ENCODE results near the gene CHST15. TPM values are rescaled to one million over a fixed set of nuclear protein-coding genes. Genes with fewer than 3 reads are reported as not detected.

Gene CHST15
- total RNA-seq, 2 experiments from 2014 or later: 0.28 to 0.60 TPM

GRCh38 chr10:123993534-123994416 lies 99.6 kb downstream of the CHST15 start:
- H3K27me3 Mint-ChIP-seq: peaks cover 59% of the 10 kb centered on the region
- H3K9me3 Mint-ChIP-seq: peaks cover 1% of the 10 kb centered on the region
- H3K4me1 Mint-ChIP-seq: peaks cover 5% of the 10 kb centered on the region
- no peak for DNase-seq
- no peak overlapping the region for H3K4me3 Mint-ChIP-seq
- ATAC-seq (ENCODE audit: low read depth): peak; percentile 34
- H3K36me3 Mint-ChIP-seq: no peaks in the 10 kb centered on the region
- POLR2A ChIA-PET: interaction anchor here (1.1 kb wide), 1 partner anchor 392 kb away, joined by 3 read pairs; no protein-coding TSS in a partner anchor
- H3K27ac Mint-ChIP-seq: peak overlapping the region; percentile 52

GRCh38 chr10:123991611-123992570 lies 101.5 kb downstream of the CHST15 start:
- H3K9me3 Mint-ChIP-seq: peaks cover 1% of the 10 kb centered on the region
- H3K4me1 Mint-ChIP-seq: peaks cover 5% of the 10 kb centered on the region
- DNase-seq (no peak), ATAC-seq (ENCODE audit: low read depth) (no peak)
- H3K36me3 Mint-ChIP-seq: no peaks in the 10 kb centered on the region
- H3K27ac Mint-ChIP-seq: no peak overlapping the region
- H3K27me3 Mint-ChIP-seq: peaks cover 59% of the 10 kb centered on the region
- POLR2A ChIA-PET: no interaction called here
- H3K4me3 Mint-ChIP-seq: no peak overlapping the region

DNA sequence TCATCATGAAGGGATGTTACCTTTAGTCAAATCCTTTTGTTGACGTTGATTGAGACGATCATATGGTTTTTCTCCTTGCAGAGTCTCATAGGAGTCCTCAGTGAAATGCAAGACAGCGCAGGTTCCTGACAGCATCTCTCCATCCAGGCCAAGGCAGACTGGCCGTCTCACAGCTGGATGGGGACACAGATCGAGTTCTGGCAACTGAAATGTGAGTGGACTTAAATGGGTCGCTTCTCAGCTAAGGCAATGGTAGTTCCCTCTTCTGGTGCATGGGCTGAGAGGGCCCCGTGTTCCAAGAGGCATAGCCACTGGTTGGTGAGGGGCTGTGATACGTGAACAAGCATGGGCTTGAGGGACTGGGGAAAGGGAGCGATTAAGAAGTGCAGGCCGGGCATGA lies 102.5 kb downstream of the CHST15 start:
- no peak overlapping the region for H3K4me3 Mint-ChIP-seq
- no peak overlapping the region for H3K27ac Mint-ChIP-seq
- no peaks in the 10 kb centered on the region for H3K36me3 Mint-ChIP-seq
- POLR2A ChIA-PET: no interaction called here
- H3K4me1 Mint-ChIP-seq: peaks cover 5% of the 10 kb centered on the region
- peaks cover 1% of the 10 kb centered on the region for H3K9me3 Mint-ChIP-seq
- ATAC-seq (ENCODE audit: low read depth) (no peak), DNase-seq (no peak)
- peaks cover 58% of the 10 kb centered on the region for H3K27me3 Mint-ChIP-seq

GRCh38 chr10:123988694-123989093 lies 104.7 kb downstream of the CHST15 start:
- DNase-seq (no peak), ATAC-seq (ENCODE audit: low read depth) (no peak)
- H3K27ac Mint-ChIP-seq: no peak overlapping the region
- no peaks in the 10 kb centered on the region for H3K36me3 Mint-ChIP-seq
- peaks cover 41% of the 10 kb centered on the region for H3K27me3 Mint-ChIP-seq
- no peaks in the 10 kb centered on the region for H3K4me1 Mint-ChIP-seq
- no peak overlapping the region for H3K4me3 Mint-ChIP-seq
- POLR2A ChIA-PET: no interaction called here
- H3K9me3 Mint-ChIP-seq: peaks cover 1% of the 10 kb centered on the region

DNA sequence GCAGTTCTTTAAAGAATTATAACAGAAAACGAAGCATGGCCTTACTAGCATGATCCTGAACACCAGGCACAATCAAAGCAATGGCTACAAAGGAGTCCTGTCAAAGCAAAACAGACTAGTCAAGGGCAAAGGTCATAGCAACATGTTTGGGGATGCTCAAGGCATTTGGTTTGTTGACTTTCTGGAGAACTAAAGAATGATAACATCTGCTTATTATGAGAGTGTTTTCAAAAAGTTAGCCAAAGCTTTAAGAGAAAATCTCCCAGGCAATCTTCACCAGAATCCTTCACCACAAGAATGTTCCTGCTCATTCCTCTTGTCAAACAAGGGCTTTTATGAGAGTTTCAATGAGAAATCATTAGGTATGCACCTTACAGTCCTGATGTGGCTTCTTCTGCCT lies 106.7 kb downstream of the CHST15 start:
- POLR2A ChIA-PET: no interaction called here
- H3K27me3 Mint-ChIP-seq: peaks cover 32% of the 10 kb centered on the region
- DNase-seq (no peak), ATAC-seq (ENCODE audit: low read depth) (no peak)
- no peaks in the 10 kb centered on the region for H3K4me1 Mint-ChIP-seq
- H3K27ac Mint-ChIP-seq: no peak overlapping the region
- H3K4me3 Mint-ChIP-seq: no peak overlapping the region
- peaks cover 1% of the 10 kb centered on the region for H3K9me3 Mint-ChIP-seq
- H3K36me3 Mint-ChIP-seq: no peaks in the 10 kb centered on the region

- Mint-ChIP-seq H3K4me1 (peaks cover 2% of the 10 kb centered on the region), H3K36me3 (no peaks in the 10 kb centered on the region), H3K4me3 (no peak overlapping the region), H3K27me3 (peaks cover 57% of the 10 kb centered on the region), H3K9me3 (peaks cover 3% of the 10 kb centered on the region), H3K27ac (no peak overlapping the region)
- no peak for ATAC-seq (ENCODE audit: low read depth)
- POLR2A ChIA-PET: no interaction called here
- no peak for DNase-seq
These were observed 119.0 kb downstream of the CHST15 start for GRCh38 chr10:123974406-123974805.

DNA sequence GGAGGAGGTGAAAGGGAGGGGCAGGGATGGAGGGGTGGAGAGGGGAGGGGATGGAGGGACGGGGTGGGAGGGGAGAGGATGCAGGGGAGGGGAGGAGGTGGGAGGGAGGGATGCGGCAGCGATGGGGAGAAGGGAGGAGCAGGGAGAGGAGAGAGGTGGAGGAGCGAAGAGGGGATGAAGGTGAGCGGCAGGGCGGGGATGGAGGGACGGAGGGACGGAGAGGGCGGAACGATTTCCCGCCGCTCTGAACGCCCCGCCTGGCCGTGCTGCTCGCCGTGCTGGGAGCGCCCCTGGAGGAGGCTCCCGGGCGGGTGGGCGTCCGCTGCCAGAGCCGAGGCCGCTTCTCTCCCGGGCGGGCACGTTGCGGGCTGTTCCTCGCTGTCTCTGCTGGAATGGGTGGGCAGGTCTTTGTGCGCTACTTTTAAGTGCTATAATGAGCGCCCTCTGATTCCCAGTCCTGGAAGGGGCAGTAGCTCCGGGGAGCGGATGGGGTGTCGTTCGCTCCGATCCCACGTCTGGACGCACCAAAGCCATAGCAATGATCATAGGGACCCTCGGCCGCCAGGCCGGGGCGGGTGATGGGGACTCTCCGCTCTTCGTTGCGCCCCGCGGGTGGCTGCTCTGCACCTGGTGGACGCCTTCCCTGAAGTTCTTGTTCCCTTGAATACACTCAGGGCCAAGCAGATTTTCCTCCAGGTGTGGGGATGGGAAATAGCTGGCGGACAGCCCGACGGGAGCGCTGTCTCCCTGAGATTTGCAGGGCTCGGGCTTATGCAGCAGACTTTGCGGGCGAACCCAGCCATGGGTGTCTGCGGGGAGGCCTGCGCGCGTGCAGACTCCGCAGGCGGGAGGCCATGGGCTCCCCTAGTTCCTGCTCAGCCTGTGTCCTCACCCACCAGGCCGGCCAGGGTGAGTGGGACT lies 120.7 kb downstream of the CHST15 start:
- Mint-ChIP-seq H3K4me1 (peaks cover 2% of the 10 kb centered on the region), H3K27me3 (peaks cover 57% of the 10 kb centered on the region), H3K27ac (no peak overlapping the region), H3K9me3 (peaks cover 3% of the 10 kb centered on the region), H3K4me3 (no peak overlapping the region), H3K36me3 (no peaks in the 10 kb centered on the region)
- ATAC-seq (ENCODE audit: low read depth): no peak
- DNase-seq: no peak
- POLR2A ChIA-PET: no interaction called here

GRCh38 chr10:123970927-123971286 lies 122.5 kb downstream of the CHST15 start:
- ATAC-seq (ENCODE audit: low read depth): no peak
- peaks cover 47% of the 10 kb centered on the region for H3K27me3 Mint-ChIP-seq
- no peak for DNase-seq
- H3K27ac Mint-ChIP-seq: no peak overlapping the region
- no peaks in the 10 kb centered on the region for H3K36me3 Mint-ChIP-seq
- POLR2A ChIA-PET: no interaction called here
- H3K9me3 Mint-ChIP-seq: peaks cover 3% of the 10 kb centered on the region
- H3K4me1 Mint-ChIP-seq: peaks cover 2% of the 10 kb centered on the region
- H3K4me3 Mint-ChIP-seq: no peak overlapping the region

GRCh38 chr10:123970207-123970926 lies 123.0 kb downstream of the CHST15 start:
- DNase-seq (no peak), ATAC-seq (ENCODE audit: low read depth) (no peak)
- Mint-ChIP-seq H3K27ac (no peak overlapping the region), H3K4me1 (peaks cover 2% of the 10 kb centered on the region), H3K9me3 (peaks cover 3% of the 10 kb centered on the region), H3K36me3 (no peaks in the 10 kb centered on the region), H3K4me3 (no peak overlapping the region), H3K27me3 (peaks cover 47% of the 10 kb centered on the region)
- POLR2A ChIA-PET: no interaction called here

DNA sequence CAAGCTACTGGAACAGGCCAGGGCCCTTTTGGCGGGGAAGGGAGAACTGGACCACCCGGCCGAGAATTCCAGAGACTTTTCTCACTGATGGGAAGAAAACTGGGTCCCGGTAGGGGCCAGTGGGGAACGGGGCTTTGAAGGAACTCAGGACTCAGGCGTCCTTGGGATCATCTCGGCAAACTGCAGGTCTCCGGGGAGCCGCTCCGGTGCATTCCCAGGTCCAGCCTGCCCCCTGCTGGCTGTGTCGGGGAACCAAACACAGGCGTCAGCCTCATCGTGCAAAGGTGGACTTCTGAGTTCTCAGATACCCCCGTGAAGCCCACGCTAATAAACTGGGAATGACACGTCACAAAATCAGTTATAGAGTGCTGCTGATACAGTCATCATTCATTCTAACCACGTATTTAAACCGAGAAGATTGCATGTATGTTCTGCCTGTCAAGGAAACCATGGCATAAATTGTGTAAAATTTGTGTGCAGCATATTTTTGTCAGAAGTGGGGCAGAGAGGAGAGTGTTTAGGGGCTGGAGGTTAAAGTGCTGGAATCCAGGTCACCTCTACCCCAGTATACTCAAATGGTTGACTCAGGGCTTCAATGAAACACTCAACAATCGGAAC lies 125.7 kb downstream of the CHST15 start:
- H3K27ac Mint-ChIP-seq: no peak overlapping the region
- ATAC-seq (ENCODE audit: low read depth): peak; percentile 45
- H3K27me3 Mint-ChIP-seq: peaks cover 22% of the 10 kb centered on the region
- POLR2A ChIA-PET: no interaction called here
- no peak overlapping the region for H3K4me3 Mint-ChIP-seq
- H3K9me3 Mint-ChIP-seq: peaks cover 3% of the 10 kb centered on the region
- H3K4me1 Mint-ChIP-seq: peaks cover 2% of the 10 kb centered on the region
- no peaks in the 10 kb centered on the region for H3K36me3 Mint-ChIP-seq
- peak; percentile 69 for DNase-seq

GRCh38 chr10:123966896-123967231 lies 126.5 kb downstream of the CHST15 start:
- no peak overlapping the region for H3K27ac Mint-ChIP-seq
- ATAC-seq (ENCODE audit: low read depth) (no peak), DNase-seq (no peak)
- no peak overlapping the region for H3K4me3 Mint-ChIP-seq
- POLR2A ChIA-PET: no interaction called here
- H3K9me3 Mint-ChIP-seq: peaks cover 3% of the 10 kb centered on the region
- H3K4me1 Mint-ChIP-seq: peaks cover 2% of the 10 kb centered on the region
- H3K27me3 Mint-ChIP-seq: peaks cover 20% of the 10 kb centered on the region
- H3K36me3 Mint-ChIP-seq: no peaks in the 10 kb centered on the region

All from activated naive CD8-positive, alpha-beta T cell treated with anti-CD3 and anti-CD28 coated beads, Interleukin-2, amount 10 ng/mL, durations not matched to agents 7 days and 5 days (primary cell).